PC-9 (cell line): ENCODE measurements around the gene TOM1L2. TPM values are rescaled to one million over a fixed set of nuclear protein-coding genes. Genes with fewer than 3 reads are reported as not detected.

ENCODE experiments used
- BruUV-seq: library from RNA; stranded (reverse); fragments of 400-500 nt; replicated peaks from 2 replicates; lab custom pipeline; 2021; lab: Mats Ljungman, UMichigan
- CTCF ChIA-PET: fragments of 300-600 bp; sonication (Branson Sonifier 250); formaldehyde crosslinking; loops from one replicate; lab custom pipeline; 2022; ENCODE audit warnings: antibody characterized with exemption; lab: Charles Lee
- POLR2A ChIA-PET: fragments of 300-600 bp; sonication (Branson Sonifier 250); formaldehyde crosslinking; loops from one replicate; lab custom pipeline; 2022; ENCODE audit warnings: antibody characterized with exemption; ENCODE audit not compliant: unreplicated experiment; lab: Charles Lee
- DNase-seq, 2 experiments: peaks; one replicate each; pipeline versions ENCODE4 v3.0.0 to v3.0.0-alpha.2; 2015 to 2022; ENCODE audit warnings: mixed read lengths in 1 of 2
- H2AFZ ChIP-seq: fragments of 200-600 bp; sonication (generic); 2 replicates; pipeline ENCODE4 v1.8.1; 2017; ENCODE audit warnings: antibody characterized with exemption
- H3F3A ChIP-seq: fragments of 200-600 bp; sonication (generic); 2 replicates; pipeline ENCODE4 v1.8.1; 2017; ENCODE audit warnings: antibody characterized with exemption, mild to moderate bottlenecking, low read depth; ENCODE audit not compliant: insufficient read depth
- H3K27ac ChIP-seq: fragments of 200-600 bp; sonication (generic); 2 replicates; pipeline ENCODE4 v1.6.1; 2016; ENCODE audit warnings: mixed run types
- H3K27me3 ChIP-seq: fragments of 200-600 bp; sonication (generic); 2 replicates; pipeline ENCODE4 v1.6.1; 2016; ENCODE audit warnings: low read depth, mixed run types; ENCODE audit not compliant: insufficient read depth
- H3K36me3 ChIP-seq: fragments of 200-600 bp; sonication (generic); 2 replicates; pipeline ENCODE4 v1.6.1; 2016; ENCODE audit warnings: low read depth, mixed run types
- H3K4me1 ChIP-seq: fragments of 200-600 bp; sonication (generic); replicated peaks from 2 replicates; pipeline ENCODE4 v1.6.1; 2016; ENCODE audit warnings: mixed run types; ENCODE audit not compliant: insufficient read depth
- H3K4me2 ChIP-seq: fragments of 200-600 bp; sonication (generic); 2 replicates; pipeline ENCODE4 v1.6.1; 2017; ENCODE audit warnings: mixed run types
- H3K4me3 ChIP-seq: fragments of 200-600 bp; sonication (generic); 2 replicates; pipeline ENCODE4 v1.6.1; 2016; ENCODE audit warnings: mixed run types
- H3K79me2 ChIP-seq: fragments of 200-600 bp; sonication (generic); 2 replicates; pipeline ENCODE4 v1.6.1; 2017; ENCODE audit warnings: low read depth, mixed run types
- H3K9me2 ChIP-seq: fragments of 200-600 bp; sonication (generic); 2 replicates; pipeline ENCODE4 v1.8.1; 2017; ENCODE audit warnings: mild to moderate bottlenecking; ENCODE audit not compliant: insufficient read depth
- H3K9me3 ChIP-seq: fragments of 200-600 bp; sonication (generic); 2 replicates; pipeline ENCODE4 v1.8.1; 2016; ENCODE audit warnings: low read depth; ENCODE audit not compliant: insufficient read depth
- H4K20me1 ChIP-seq: fragments of 200-600 bp; sonication (generic); 2 replicates; pipeline ENCODE4 v1.8.1; 2017; ENCODE audit not compliant: insufficient read depth
- CTCF ChIP-seq: fragments of 200-600 bp; sonication (generic); conservative IDR thresholded peaks from 2 replicates; pipeline ENCODE4 v1.6.1; 2017; ENCODE audit warnings: mixed run types, antibody characterized with exemption, mild to moderate bottlenecking, moderate library complexity
- EZH2 ChIP-seq: fragments of 200-600 bp; sonication (generic); IDR thresholded peaks from 2 replicates; pipeline ENCODE4 v1.8.0; 2017; ENCODE audit warnings: antibody characterized with exemption, low read depth
- intact Hi-C: fragments of 100-400 bp; cut with micrococcal nuclease; formaldehyde crosslinking; loops from one replicate; pipeline ENCODE4 v1.10.0; 2022; ENCODE audit not compliant: unreplicated experiment
- total RNA-seq: library from RNA; stranded (reverse); gene quantifications from 2 replicates; pipeline ENCODE4 v1.2.3, GENCODE V29; 2021

Gene TOM1L2
- total RNA-seq, 1 experiment from 2014 or later = 68.5 TPM

- peaks cover 93% of the 10 kb centered on the region for H3K79me2 ChIP-seq
- CTCF ChIA-PET = interaction anchor here (0.6 kb wide), 1 partner anchor 102 kb away, joined by 5 read pairs; no protein-coding TSS in a partner anchor
- TF ChIP-seq CTCF (no peak), EZH2 (no peak)
- H3F3A ChIP-seq = peaks cover 74% of the 10 kb centered on the region
- H3K27ac ChIP-seq = no peak overlapping the region
- H3K27me3 ChIP-seq = no peaks in the 10 kb centered on the region
- peaks cover 80% of the 10 kb centered on the region for H4K20me1 ChIP-seq
- H3K4me1 ChIP-seq = peaks cover 79% of the 10 kb centered on the region
- no peaks in the 10 kb centered on the region for H3K9me2 ChIP-seq
- H2AFZ ChIP-seq = no peak overlapping the region
- H3K9me3 ChIP-seq = no peaks in the 10 kb centered on the region
- POLR2A ChIA-PET = interaction anchor here (0.7 kb wide), 1 partner anchor 13 kb away, joined by 5 read pairs; no protein-coding TSS in a partner anchor
- no peak overlapping the region for H3K4me3 ChIP-seq
- intact Hi-C loops = no loop called here
- H3K4me2 ChIP-seq = no peak overlapping the region
- DNase-seq = no peak
- BruUV-seq = no TSS peak
- H3K36me3 ChIP-seq = peaks cover 36% of the 10 kb centered on the region
Observed at GRCh38 chr17:17830269-17830567, 142.0 kb downstream of the TOM1L2 start.

GRCh38 chr17:17827826-17828621 is 144.2 kb downstream of the TOM1L2 start:
- Histone ChIP-seq H3K4me1 (peaks cover 79% of the 10 kb centered on the region), H4K20me1 (peaks cover 64% of the 10 kb centered on the region), H3K27ac (peak overlapping the region; percentile 95), H3F3A (peaks cover 88% of the 10 kb centered on the region), H3K4me2 (peak overlapping the region; percentile 18; the same call in 1 of the 2 replicates), H3K4me3 (no peak overlapping the region), H3K27me3 (no peaks in the 10 kb centered on the region), H2AFZ (no peak overlapping the region), H3K9me2 (no peaks in the 10 kb centered on the region), H3K79me2 (peaks cover 90% of the 10 kb centered on the region), H3K36me3 (peaks cover 27% of the 10 kb centered on the region), H3K9me3 (no peaks in the 10 kb centered on the region)
- DNase-seq = no peak
- BruUV-seq = no TSS peak
- CTCF ChIA-PET = no interaction called here
- intact Hi-C loops = no loop called here
- no peak for TF ChIP-seq CTCF
- POLR2A ChIA-PET = interaction anchor here (0.6 to 1.7 kb wide), 2 partner anchors 8 to 144 kb away, joined by 6 to 9 read pairs; partner anchors contain the start of gene TOM1L2

- Histone ChIP-seq H3K4me2 (peak overlapping the region; percentile 85), H3K27ac (peak overlapping the region; percentile 95), H3K27me3 (no peaks in the 10 kb centered on the region), H2AFZ (no peak overlapping the region), H3K9me2 (no peaks in the 10 kb centered on the region), H3K79me2 (peaks cover 90% of the 10 kb centered on the region), H3F3A (peaks cover 86% of the 10 kb centered on the region), H4K20me1 (peaks cover 63% of the 10 kb centered on the region), H3K4me1 (peaks cover 83% of the 10 kb centered on the region), H3K9me3 (no peaks in the 10 kb centered on the region), H3K4me3 (no peak overlapping the region), H3K36me3 (peaks cover 30% of the 10 kb centered on the region)
- ChIA-PET POLR2A (interaction anchor here (1.7 kb wide), 1 partner anchor 8 kb away, joined by 9 read pairs; no protein-coding TSS in a partner anchor), CTCF (no interaction called here)
- TF ChIP-seq CTCF (no peak), EZH2 (no peak)
- no TSS peak for BruUV-seq
- no peak for DNase-seq
- intact Hi-C loops = no loop called here
Observed at GRCh38 chr17:17826942-17827785, 145.0 kb downstream of the TOM1L2 start.
